NB4 (cell line): ENCODE measurements around the gene WDR47.

Source experiments
- MYC ChIP-seq: IDR thresholded peaks from 2 replicates; pipeline ENCODE4 v1.6.1; 2011; ENCODE audit warnings: low read depth, low read length
- POLR2A ChIP-seq: IDR thresholded peaks from 2 replicates; pipeline ENCODE4 v1.6.1; 2011; ENCODE audit warnings: mild to moderate bottlenecking; ENCODE audit not compliant: insufficient read length; ENCODE audit errors: extremely low read depth
- TF ChIP-seq, protein P1 (sequence below): IDR thresholded peaks from one replicate; pipeline ENCODE4 v1.5.1; 2012; ENCODE audit warnings: low read depth, low read length
- TF ChIP-seq, protein P2 (sequence below): IDR thresholded peaks from 2 replicates; pipeline ENCODE4 v1.6.1; 2011; ENCODE audit warnings: low read depth, low read length

DNA sequence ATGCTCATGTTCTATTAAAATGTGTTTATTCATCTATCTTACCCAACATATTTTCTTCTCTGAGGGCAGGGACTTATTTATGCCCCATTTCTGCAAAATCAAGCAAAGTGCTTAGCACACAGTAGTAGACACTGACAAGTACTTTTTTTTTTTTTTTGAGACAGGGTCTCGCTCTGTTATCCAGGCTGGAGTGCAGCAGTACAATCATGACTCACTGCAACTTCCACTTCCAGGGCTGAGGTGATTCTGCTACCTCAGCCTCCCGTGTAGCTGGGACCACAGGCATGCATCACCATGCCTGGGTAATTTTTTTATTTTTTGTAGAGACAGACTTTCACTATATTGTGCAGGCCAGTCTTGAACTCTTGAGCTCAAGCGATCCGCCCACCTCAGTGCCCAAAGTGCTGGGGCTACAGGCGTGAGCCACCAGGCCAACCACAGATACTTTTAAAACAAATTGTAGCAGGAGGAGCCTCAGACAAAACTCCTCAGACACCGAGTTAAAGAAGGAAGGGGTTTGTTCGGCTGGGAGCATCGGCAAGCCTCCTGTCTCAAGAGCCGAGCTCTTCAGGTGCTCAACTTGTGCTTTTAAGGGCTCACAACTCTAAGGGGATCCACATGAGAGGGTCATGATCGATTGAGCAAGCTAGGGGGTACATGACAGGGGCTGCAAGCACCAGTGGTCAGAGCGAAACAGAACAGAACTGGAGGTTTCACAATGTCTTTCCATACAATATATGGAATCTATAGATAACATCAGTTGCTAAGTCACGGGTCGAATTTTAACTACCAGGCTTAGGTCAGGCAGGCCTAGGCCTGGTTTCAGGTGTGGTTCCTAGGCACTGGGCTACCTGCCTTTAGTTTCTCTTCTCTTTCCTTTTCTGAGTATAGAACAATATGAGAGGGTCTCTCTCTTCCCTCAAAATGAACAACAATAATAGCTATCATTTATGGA lies 42.9 kb upstream of the WDR47 start:
- TF ChIP-seq, protein P1, sequence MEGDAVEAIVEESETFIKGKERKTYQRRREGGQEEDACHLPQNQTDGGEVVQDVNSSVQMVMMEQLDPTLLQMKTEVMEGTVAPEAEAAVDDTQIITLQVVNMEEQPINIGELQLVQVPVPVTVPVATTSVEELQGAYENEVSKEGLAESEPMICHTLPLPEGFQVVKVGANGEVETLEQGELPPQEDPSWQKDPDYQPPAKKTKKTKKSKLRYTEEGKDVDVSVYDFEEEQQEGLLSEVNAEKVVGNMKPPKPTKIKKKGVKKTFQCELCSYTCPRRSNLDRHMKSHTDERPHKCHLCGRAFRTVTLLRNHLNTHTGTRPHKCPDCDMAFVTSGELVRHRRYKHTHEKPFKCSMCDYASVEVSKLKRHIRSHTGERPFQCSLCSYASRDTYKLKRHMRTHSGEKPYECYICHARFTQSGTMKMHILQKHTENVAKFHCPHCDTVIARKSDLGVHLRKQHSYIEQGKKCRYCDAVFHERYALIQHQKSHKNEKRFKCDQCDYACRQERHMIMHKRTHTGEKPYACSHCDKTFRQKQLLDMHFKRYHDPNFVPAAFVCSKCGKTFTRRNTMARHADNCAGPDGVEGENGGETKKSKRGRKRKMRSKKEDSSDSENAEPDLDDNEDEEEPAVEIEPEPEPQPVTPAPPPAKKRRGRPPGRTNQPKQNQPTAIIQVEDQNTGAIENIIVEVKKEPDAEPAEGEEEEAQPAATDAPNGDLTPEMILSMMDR, result no peak
- TF ChIP-seq POLR2A (no peak), MYC (no peak)
- TF ChIP-seq, protein P2, sequence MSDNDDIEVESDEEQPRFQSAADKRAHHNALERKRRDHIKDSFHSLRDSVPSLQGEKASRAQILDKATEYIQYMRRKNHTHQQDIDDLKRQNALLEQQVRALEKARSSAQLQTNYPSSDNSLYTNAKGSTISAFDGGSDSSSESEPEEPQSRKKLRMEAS, result no peak
